GF-D8 (cell line): Measurements from ENCODE around the gene AGPAT4.
"Not testable (repeated sequence)": the region's sequence is repeated elsewhere in the genome, so short reads cannot be mapped to it uniquely, and the experiment has no call there.

Experiments used
- DNase-seq: peaks from one replicate; lab custom pipeline; 2025; lab: John Stamatoyannopoulos, UW

The AGPAT4 gene

DNA sequence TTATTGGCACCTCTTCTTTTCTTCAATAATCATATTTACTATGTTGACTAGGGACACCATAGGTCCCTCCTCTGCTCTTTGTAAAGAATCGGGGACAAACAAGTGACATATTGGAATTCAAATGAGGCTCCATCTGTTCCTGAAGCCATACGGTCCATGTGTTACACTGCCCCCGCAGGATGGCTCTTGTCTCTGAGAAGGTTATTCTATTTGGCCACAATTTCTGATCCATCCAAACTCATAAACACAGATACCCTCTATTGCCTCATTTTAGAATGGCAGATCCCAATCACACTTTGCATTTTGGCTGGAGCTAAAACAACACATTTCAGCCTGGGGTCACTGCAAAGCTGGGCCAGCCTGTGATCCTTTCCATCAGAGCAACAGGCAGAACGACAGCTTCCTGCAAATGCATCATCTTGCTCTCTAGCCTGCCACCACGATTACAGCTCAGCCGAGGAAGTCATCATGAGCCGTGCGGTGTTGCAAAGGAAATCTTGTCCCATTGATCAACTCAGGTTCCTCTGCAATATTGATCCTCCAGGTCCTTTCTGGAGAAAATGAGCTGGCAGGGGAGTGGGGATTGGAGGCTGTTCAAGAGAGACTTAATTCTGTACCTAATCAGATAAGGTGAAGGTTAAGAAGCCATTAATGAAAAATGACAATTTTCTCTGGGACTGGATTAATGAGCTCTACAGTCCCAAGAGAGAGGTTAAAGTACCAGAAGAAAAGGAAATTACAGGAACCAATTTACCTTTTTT is 73.1 kb downstream of the AGPAT4 start:
- no peak for DNase-seq

DNA sequence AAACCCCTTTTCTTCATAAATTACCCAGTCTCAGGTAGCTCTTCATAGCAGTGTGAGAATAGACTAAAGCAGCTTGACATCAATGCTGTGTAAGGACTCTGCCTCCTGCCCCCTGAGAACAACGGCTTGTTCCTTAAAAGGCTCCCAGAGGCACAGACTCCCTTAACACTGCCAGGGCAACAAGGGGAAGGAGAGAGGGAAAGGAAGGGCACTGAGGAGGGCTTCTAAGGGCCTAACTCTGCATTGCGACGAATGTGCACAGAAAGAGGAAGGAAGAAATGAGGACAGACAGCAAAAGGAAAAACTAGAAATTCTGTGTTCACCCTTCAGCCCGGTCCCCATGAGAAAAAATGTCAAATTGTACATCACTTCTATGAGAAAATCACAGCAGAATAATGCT is 74.0 kb downstream of the AGPAT4 start:
- DNase-seq: no peak

DNA sequence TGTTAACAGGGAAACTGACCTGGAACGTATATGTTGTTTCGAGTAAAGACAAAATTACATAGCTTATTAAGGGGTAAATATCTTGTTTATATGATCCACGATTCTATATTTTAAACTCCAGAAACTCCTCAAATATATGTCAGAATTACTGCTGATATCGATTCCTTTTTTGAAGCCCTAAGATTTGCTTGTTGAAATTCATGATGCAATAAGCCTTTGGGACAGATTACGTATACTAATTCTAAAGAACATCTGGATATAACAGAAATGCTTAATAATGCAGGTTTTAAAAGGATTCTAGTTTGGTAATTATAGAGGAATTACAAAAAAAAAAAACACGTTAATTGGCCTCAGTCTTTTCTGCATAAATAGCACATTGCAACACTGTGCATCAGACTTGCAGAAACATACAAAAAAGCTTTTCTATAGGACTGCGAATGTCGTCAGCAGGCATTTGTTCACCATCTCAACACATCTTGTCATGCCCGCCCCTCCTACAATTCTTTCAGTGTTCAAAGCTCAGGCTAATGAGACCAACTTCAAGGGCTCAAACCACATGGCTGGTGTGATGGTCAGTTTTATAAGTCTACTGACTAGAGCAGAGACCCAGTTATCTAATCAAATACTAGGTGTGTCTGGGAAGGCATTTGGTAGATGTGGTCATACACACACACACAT is 74.9 kb downstream of the AGPAT4 start:
- no peak for DNase-seq

DNA sequence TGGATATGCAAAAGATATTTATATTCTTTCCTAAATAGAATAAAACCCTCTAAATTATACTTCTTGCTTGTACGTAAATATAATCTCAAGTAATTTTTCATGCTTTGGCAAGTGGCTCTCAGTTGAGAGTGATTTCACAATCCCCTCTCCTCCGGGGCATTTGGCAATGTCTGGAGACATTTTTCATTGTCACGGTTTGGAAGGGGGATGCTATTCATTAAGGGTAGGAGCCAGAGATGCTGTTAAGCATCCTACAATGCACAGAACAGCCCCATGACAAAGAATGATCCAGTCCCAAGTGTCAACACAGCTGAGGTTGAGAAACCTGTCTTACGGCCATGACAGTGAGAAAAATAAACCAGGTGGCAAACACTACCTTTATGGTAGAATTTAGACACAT is 75.7 kb downstream of the AGPAT4 start:
- DNase-seq: no peak

DNA sequence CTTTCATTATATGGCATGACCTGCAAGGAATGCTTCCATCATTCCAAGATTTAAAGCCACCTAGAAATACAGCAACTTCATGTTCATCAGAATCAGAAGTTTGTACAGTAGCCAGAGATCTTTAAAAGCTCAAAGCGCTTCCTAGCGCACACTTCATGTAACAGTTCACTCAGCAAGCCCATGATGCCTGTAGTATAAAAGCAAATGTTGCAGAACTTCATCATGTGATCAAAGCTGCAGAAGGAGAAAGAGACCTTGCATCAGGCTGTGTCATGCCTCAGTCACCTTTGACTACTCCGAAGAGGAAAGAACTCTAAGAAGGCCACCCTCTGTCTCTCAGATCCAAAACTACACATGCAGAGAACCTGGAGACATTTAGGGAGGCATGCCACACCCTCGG is 78.5 kb downstream of the AGPAT4 start:
- no peak for DNase-seq

DNA sequence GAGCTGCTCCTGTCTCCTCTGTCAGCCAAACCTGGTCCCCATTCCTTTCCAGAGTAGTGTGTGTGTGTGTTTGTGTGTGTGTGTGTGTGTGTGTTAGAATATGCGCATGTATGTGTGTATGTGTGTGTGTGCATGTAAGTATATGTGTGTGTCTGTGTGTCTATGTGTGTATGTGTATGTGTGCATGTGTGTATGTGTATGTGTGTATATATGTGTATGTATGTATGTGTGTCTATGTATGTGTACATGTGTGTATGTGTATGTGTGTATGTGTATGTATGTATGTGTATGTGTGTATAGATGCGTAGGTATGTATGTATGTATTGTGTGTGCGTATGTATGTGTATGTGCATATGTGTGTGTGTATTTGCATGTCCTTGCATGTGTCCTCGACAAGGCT is 79.5 kb downstream of the AGPAT4 start:
- DNase-seq: no peak

DNA sequence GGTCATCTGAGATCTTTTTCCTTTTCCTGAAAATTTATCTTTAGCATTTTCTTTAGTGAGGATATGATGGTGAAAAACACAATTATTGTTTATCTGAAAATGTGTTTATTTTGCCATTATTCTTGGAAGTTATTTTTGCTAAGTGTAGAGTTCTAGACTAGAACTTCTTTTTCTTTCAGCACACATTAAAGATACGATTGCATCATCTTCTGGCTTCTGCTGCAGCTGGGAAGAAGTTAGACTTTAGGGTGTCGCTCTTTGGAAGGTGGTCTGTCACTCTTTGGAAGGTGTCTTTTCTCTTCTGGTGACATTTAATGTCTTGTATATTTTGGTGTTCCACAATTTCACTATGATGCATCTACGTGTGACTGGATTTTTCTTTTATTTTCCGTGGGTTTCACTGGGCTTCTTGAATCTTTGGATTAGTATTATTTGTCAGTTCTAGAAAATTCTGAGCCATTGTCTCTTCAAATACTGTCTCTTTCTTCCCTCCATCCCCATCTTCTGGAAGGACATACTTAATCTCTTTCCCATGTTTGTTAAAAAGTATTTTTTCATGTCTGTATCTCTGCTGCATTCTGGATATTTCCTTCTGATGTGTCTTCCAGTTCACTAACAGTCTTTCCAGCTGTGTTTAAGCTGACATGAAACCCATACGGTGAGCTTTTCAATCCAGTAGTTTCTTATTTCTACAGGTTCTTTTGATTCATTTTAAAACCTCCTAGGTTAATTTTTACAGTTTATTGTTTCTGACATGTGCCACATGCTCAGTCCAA is 81.0 kb downstream of the AGPAT4 start:
- DNase-seq: no peak

DNA sequence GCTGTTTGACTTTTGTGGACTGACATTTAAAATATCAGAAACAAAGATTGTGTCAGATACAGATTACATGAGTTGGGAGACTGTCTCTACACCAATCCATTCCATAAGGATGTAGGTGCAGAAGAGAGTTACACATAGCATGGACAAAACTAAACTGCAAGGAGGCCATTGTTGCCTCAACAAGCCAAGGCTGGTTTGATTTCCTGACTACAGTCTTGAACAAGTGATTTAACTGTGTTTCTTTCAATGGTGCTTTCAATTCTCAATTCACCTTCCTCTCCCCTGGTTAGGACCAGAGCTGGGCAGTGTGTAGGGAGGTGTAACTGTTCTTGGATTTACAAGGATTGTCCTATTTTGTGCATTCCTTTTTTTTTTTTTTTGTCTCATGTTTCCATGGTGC is 82.2 kb downstream of the AGPAT4 start:
- no peak for DNase-seq

DNA sequence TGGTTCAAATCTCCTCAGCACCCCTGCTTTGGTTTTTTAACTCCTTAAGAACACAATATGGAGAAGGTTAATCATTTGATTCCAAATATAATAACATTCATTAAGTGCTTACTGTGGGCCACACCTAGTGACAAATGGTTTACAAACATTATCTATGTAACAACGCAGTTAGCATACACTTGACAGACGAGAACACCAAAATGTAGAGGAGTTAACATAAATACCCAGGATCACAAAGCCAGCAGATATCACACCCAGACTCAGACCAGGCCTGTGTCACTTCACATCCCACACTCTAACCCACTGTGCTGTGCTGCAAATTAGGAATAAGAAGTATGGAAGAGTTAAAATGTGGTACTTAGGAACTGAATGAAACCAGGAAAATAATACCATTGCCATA is 82.9 kb downstream of the AGPAT4 start:
- no peak for DNase-seq

DNA sequence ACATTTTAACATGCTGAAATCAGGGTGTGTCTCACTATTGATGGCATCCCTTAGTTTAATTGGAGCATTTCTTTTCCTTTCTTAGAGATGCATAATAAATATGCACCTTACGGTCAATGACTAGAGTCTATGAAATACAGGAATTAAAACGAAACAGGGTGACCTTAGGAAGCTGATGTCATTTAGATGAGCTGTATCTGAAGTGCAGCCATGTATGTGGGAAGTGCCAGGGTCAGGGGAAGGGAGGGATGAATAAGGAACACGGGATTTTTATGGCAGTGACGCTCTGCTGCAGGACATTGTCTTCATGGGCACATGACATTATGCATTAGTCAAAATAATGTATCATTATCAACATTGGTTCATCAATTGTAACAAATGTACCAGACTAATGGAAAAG is 84.0 kb downstream of the AGPAT4 start:
- no peak for DNase-seq

DNA sequence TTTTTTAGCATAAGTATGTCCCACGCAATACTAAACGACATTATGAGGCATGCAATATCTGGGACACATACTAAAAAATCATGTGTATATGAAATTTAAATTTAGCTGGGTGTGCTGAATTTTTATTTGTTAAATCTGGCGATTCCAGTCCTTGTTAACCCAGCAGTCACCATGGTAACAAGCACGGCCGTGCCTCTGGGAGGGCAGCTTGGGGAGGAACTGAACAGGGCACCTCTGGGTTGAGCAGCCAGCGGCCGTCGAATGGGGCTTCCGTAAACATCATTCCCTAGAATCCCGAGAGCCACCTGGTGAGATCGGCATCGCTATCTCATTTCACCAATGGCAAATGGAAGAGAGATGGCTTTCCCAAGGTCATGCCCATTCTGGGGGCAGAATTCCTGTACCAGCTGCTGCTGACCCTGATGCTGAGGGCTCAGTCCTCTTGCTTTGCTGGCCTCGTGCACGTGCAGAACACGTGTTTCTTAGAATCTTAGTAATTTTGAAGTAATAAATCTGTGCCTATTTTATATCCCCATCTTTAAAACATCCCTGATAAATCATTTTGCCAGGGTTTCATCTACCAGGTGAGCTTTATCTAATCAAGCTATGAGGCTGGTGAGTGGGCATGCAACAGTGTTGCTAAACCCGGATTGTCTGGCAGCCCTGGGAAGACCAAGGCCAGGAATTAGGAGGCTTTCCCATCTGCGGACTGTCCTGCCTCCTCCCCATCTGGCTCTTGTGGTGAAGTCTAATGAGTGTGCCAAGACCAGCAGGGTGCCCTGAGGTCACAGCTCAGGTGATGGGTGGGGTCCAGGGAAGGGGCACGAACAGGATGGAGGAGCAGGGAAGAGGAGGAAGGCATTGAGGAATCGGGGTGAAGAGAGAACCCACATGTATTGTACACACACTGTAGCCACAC is 85.1 kb downstream of the AGPAT4 start:
- no peak for DNase-seq

DNA sequence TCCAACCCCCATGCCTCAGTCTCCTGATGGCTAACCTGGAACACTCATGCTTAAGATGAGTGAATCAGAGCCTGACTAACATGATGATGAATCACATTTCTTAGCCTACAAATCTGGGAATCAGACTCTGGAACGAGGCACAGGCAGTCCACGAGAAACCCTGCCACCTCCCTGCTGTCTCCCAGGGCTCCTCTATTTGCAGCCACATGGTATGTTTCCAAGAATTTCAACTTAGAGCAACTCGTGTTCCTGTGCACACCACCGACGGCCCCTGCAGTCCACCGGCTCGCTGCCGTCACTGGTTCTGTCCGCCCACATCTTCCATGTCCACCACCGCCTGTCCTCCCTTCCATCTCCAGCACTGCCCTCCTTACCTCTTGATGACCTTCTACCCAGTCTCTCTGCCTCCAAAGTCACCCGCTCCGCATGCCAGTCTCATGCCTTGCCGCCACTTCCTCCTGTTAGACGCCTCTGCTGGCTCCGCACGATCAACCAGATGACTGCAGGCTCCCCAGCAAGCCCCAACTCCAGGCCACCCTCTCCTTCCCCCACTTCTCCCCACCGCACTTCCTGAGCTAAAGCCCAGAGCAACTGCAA is 87.6 kb downstream of the AGPAT4 start:
- no peak for DNase-seq

DNA sequence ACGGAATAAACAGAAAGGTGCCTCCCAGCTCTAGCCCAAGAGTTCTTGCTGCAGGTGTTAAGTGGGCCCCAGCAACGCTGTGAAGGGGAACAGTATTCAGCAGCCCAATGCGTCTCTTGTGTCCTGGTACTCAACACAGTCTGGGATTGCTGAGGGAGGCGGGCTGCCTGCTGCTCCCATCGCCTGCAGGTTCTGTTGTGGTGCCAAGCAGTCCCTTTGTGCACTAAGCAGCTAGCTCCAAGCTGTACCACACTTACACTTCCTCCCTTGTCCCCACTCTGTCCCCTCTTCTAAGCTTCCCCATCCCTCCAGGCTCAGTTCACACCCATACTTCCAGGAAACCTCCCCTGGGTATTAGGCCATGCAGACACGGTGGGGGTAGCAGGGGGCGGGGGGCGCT is 92.7 kb downstream of the AGPAT4 start:
- no peak for DNase-seq

DNA sequence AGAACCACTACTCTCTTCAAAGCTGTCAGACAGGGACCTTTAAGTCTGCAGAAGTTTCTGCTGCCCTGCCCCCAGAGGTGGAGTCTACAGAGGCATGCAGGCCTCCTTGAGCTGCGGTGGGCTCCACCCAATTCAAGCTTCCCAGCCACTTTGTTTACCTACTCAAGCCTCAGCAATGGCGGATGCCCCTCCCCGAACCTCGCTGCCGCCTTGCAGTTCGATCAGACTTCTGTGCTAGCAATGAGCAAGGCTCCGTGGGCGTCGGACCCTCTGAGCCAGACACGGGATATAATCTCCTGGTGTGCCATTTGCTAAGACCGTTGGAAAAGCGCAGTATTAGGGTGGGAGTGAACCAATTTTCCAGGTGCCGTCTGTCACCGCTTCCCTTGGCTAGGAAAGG is 95.7 kb downstream of the AGPAT4 start:
- not testable (repeated sequence) for DNase-seq

DNA sequence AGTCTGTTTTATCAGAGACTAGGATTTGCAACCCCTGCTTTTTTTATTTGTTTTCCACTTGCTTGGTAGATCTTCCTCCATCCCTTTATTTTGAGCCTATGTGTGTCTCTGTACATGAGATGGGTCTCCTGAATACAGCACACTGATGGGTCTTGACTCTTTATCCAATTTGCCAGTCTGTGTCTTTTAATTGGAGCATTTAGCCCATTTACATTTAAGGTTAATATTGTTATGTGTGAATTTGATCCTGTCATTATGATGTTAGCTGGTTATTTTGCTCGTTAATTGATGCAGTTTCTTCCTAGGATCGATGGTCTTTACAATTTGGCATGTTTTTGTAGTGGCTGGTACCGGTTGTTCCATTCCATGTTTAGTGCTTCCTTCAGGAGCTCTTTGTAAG is 97.4 kb downstream of the AGPAT4 start:
- DNase-seq: not testable (repeated sequence)

DNA sequence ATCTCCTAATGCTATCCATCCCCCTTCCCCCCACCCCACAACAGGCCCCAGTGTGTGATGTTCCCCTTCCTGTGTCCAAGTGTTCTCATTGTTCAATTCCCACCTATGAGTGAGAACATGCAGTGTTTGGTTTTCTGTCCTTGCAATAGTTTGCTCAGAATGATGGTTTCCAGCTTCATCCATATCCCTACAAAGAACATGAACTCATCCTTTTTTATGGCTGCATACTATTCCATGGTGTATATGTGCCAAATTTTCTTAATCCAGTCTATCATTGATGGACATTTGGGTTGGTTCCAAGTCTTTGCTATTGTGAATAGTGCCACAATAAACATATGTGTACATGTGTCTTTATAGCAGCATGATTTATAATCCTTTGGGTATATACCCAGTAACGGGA is 101.1 kb downstream of the AGPAT4 start:
- not testable (repeated sequence) for DNase-seq

DNA sequence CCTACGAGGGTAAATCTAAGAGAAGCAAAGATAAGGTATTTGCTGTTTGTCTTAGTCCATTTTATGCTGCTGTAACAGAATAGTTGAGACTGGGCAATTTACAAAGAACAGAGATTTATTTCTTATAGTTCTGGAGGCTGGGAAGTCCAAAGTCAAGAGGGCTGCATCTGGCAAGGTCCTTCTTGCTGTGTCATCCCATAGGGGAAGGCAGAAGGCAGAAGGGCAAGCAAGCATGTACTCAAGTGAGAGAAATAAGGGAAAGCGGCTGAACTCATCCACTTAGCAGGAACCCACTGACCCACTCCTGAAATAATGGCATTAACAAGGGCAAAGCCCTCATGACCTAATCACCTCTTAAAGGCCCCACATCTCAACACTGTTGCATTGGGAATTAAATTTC is 102.7 kb downstream of the AGPAT4 start:
- no peak for DNase-seq

DNA sequence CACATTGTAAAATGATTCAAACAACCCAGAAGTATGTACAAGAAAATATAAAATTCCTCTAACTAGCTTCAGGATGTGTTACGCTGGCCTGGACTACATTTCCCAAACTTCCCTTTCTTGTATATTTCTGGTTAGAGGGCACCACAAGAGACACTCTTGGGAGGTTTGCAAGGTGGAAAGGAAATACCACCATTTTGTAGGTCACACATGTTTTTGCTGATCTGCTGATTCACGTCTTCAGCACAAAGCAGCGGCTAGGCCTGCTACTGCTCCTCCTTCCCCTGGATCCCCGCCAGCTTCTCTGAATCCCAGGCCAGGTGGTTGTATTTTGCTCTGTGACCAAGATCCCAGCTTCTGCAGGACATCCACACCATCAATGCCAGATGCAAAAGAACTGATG is 104.2 kb downstream of the AGPAT4 start:
- no peak for DNase-seq

DNA sequence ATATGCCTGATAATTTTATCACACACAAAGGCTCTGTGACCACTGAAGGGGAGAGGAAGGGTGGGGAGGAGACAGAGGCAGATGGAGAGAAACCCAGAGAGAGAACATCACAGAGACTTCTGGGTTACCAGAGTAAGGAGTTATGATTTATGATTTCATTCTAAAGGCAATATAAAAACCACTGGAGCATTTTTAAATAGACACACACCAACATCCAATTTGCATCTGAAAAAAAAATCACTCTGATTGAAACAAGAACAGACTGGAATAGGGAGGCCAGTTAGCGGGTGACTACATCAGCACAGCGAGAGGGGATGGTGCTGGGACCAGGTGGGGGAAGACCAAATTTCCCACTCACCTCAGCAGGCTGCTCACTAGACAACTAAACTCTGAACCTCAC is 104.8 kb downstream of the AGPAT4 start:
- no peak for DNase-seq

DNA sequence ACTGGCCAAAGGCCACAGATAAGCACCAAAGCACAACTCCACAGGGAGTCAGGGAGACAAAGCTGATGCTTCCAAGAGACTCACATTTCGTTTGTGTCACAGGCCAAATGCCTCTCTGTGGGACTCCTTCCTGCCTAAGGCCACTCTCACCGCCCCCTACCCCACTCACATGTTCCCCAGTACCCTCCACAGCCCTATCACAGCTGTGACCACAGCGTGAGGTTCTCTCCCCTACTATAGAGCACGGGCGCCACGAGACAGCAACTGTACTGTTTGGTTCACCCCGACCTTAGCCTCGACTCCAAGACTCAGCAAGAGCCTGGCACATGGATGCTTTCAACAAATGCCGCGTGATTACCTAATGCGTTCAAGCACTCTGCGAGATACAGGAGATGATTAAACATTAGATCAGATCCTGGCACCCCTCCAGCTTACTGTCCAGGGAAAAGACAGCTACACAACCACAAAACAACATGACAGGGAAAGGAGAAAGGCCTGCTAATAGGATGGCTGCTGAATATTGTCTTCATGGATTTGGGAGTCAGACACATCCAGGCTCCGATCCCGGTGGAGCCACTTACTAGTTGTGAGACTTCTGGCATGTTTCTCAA is 105.5 kb downstream of the AGPAT4 start:
- no peak for DNase-seq

DNA sequence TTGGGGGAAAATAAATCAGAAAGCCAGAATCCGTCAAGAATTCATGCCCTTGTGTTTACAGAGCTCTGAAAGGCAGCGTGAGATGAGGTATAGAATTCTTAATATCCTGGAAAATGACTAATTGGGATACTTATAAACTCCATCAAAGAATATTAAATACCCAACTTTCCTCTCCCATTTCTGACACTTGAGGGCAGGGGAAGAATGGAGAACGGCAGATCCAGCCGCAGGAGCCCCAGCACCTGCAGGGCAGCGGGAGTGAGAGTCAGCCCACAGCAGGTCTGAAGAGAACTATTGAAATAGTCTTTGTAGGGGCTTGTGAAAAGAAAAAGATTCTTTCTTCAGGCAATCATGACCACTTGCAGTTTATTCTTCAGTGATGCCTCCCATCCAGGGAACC is 107.2 kb downstream of the AGPAT4 start:
- no peak for DNase-seq
